KG1 (cell line): ENCODE measurements around the gene KCNC4.

Source experiments
- DNase-seq: peaks from one replicate; lab custom pipeline; 2025; lab: John Stamatoyannopoulos, UW

Gene KCNC4

GRCh38 chr1:110230381-110231199 lies 20.5 kb downstream of the KCNC4 start:
- no peak for DNase-seq

- DNase-seq, result no peak
Measured at GRCh38 chr1:110233861-110234260, 23.7 kb downstream of the KCNC4 start.

DNA sequence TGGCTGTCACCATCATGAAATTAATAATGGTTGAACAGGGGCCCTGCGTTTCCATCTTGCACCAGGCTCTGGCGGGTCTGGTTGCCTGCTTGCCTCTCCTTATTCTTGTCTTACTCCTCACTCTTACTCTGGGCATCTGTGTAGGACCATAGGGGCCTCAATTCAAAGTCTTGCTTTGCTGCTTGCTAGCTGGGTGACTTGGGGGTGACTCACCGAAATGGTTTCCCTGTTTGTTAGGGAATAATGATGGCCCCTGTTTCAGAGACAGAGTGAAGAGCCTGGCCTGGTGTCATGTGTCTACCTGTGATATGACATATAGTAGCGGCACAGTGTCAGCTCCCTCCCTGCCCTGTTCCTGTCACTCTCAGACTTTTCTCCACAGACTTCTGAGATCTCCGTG lies 24.6 kb downstream of the KCNC4 start:
- DNase-seq, result no peak

GRCh38 chr1:110235181-110235833 lies 25.2 kb downstream of the KCNC4 start:
- no peak for DNase-seq

DNA sequence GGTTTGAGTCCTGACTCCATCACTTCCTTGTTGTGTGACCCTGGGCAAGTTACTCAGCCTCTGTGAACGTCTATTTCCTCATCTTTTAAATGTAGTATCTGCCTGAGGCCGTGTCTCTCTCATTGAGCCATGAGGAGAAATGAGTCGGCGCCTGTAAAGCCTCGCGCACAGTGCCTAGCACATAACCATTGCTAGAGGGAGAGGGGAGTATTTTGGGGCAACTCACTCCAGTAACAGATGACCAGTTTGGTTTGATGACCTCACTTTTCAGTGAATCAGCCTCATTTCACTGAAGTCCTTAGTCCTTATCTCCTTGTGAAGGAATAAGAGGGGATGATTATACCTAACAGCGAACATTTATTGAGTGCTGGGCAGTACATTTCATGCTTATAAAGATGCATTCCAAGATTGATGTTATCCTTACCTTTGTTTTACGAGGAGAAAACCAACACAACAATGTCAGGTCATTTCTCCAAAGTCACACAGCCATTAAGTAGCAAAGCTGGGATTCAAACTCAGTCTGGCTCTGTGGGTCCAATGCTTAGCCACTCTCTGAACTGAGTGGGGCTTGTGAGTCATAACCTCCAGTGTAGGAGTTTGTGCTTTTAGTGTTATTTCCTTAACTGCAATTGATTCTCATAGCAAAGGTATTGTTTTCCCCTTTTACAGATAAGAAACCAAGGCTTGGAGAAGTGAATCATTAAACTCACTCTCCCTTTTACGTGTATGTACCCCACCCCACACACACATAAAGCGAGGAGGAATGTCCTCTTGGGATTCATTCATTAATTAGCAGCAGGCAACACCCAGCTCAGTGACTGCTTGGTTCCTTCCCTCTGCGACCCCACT lies 25.9 kb downstream of the KCNC4 start:
- no peak for DNase-seq

DNA sequence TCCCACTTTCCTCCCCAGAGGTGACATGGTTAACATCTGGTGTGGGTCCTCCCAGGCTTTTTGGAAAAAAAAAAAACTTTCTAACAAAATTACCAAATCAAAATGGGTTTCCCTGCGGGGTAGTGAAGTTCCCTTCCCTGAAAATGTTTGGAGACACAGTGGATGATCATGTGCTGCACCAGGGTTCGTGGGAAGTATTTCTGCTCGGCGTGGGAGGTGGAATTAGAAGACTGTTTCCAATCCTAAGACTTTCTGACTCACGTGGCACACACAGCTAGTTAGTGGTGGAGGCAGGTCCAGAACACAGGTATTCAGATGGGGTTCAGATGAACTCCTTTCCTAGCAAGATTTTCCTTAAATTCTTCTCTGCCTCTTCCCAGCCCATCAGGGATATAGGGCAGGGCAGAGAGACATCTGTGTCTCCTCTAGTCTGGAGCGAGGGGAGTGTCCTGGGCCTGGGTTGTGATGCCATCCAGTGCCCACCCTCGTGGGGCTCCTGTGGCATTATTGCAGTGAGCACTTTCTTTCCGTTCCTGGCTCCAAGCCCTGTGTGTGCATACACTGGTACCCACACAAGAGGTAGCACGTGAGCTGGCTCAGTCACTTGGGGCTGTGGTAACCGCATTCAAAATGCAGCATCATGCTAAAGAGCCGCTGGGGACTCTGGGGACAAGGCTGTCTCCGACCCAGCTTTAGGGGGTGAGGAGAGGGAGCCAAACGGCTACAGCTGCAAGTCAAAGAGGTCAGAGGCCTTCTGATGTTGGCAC lies 27.5 kb downstream of the KCNC4 start:
- DNase-seq, result no peak

GRCh38 chr1:110239441-110240430 lies 29.6 kb downstream of the KCNC4 start:
- no peak for DNase-seq

GRCh38 chr1:110240476-110241210 lies 30.5 kb downstream of the KCNC4 start:
- no peak for DNase-seq

DNA sequence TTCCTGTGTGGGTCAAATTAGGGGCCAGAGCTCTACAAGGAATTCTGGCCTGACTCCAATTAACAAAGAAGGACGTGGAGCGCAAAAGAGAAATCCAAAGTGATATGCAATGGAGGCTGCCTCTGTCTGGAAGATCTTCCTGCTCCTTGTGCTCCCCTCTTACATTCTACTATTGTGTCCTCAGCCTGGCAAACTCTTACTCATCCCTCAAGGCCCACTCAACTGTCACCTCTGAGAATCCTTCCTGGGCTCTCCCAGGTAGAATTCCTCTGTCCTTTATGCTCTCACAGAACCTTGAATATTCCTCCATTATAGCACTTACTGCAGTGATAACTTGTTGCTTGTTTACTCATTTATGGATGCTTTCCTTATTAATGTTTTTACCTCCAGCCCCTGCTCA lies 31.4 kb downstream of the KCNC4 start:
- no peak for DNase-seq

DNA sequence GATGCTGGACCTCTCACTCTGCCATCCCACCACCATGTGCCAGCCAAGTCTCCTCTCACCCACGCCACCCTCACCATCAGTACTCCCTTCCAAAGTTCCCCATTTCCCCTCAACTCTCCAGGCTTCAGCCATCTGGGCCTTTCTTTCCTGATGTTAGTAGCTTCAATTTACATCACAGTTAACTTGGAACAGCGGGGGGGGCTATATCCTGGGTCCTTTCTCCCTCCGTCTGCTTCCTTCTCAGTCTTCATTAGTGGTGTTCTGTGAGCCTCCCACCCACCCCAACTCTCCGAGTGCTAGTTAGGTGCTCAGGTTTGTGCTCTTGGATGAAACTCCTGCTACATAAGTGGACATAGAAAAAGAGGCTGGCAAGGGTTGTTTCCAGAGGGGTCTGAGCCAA lies 31.9 kb downstream of the KCNC4 start:
- DNase-seq, result no peak

DNA sequence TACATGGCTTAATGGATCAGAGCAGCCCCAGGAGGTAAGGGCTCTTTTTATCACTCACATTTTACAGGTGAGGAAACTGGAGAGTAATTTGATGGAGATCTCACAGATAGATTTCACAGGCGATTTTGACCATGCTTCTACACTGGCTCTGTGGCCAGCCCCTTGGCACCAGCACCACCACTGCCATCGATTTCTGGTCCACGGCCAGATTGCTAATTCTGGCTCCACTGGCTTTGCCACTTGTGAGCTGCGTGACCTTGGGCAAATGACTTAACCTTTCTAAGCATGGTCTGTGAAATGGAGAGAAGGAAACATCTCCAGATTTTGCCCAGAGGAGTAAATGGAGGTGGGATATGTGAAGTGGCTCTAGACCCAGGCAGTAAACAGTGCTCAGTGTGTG lies 32.6 kb downstream of the KCNC4 start:
- DNase-seq, result no peak

GRCh38 chr1:110243146-110243545 lies 33.0 kb downstream of the KCNC4 start:
- no peak for DNase-seq

- DNase-seq, result no peak
Measured at GRCh38 chr1:110243574-110243973, 33.5 kb downstream of the KCNC4 start.

GRCh38 chr1:110245876-110246620 lies 35.9 kb downstream of the KCNC4 start:
- no peak for DNase-seq

DNA sequence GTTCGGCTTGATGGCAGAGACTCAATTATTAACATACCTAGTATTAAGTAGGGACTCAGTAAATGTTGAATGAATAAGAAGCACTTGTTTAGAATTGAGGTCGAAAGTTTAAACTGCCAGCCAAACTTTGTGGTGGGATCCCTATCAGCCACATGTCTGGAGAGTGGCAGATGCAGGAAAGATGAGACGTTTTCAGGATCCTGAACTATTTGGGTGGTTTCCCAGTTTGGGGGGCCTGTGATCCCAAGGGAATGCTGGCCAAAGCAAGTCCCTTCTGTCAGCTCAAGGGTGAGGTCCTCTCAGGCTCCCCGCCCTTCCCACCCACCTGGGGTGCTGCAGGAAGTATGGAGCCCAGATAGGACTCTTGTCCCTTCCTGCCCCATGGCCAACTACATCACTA lies 38.6 kb downstream of the KCNC4 start:
- DNase-seq, result no peak

- DNase-seq, result no peak
Measured at GRCh38 chr1:110249256-110249655, 39.1 kb downstream of the KCNC4 start.

DNA sequence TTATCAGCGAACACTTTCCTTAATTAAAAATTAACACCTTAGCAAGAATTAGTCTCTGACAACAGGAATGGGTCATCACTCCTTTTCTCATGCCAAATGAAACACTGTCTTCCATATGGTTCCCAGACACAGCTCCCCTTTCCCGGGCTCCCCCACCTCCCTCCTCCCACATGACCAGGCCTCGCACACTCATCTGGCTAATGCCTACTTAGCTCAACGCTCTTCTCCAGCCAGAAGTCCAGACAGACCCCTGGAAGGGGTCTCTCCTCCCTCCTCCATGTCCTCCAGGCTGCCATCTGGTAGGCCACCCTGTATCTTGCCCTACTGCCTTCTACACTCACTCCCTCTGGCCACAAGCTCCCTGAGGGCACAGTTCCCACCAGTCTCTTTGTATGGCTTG lies 39.9 kb downstream of the KCNC4 start:
- no peak for DNase-seq

DNA sequence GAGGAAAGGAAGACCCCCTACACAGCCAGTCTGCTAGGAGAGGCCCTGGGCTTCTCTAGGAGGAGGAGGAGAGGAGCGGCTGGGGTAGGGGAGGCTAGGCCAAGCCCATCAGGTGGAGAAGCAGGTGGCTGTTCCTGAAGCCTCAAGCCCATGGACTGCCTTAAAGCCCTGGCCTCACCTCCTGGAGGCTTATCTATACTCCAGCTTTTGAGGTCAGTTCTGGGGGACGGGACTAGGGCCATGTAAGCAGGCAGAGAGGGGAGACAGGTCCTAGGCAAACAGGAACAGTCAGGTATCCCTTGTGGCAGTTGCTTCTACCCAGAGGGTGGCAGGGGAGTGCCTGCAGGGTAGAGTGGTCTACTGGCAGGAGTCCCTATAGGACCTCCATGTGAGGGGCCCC lies 40.6 kb downstream of the KCNC4 start:
- DNase-seq, result no peak

GRCh38 chr1:110253213-110253612 lies 43.1 kb downstream of the KCNC4 start:
- DNase-seq, result no peak
